Lung (tissue), 12 donors: ENCODE measurements around the gene HTRA3. TPM values are rescaled to one million over a fixed set of nuclear protein-coding genes. Genes with fewer than 3 reads are reported as not detected.

Experiments used
- ATAC-seq: fragments of 200-7000 bp; cut with Tn5 transposase; one replicate; pipeline ENCODE4 v1.9.1; 2020; ENCODE audit warnings: moderate number of reproducible peaks; ENCODE audit not compliant: insufficient read depth, low FRiP score
- DNase-seq, 3 donors: peaks; one replicate each; pipeline ENCODE4 v3.0.0-alpha.2; 2013 to 2017
- H3K27ac ChIP-seq, 2 donors: one replicate each; pipeline ENCODE4 v1.5.1; 2013; ENCODE audit warnings: mild to moderate bottlenecking in 2 of 2, moderate library complexity in 2 of 2, control low read depth in 1 of 2, inconsistent platforms in 1 of 2, low read depth in 1 of 2, low read length in 1 of 2
- H3K27me3 ChIP-seq, 3 donors: one replicate each; pipeline ENCODE4 v1.5.1; 2013; ENCODE audit warnings: low read length in 2 of 3; ENCODE audit not compliant: control insufficient read depth in 3 of 3, insufficient read depth in 3 of 3
- H3K36me3 ChIP-seq, 4 donors: one replicate each; pipeline ENCODE4 v1.5.1; 2013; ENCODE audit warnings: low read length in 4 of 4, mild to moderate bottlenecking in 1 of 4, moderate library complexity in 1 of 4; ENCODE audit not compliant: control insufficient read depth in 4 of 4, insufficient read depth in 4 of 4
- H3K4me1 ChIP-seq, 5 donors: one replicate each; pipeline ENCODE4 v1.5.1; 2013; ENCODE audit warnings: low read length in 5 of 5, mild to moderate bottlenecking in 2 of 5, moderate library complexity in 1 of 5; ENCODE audit not compliant: control insufficient read depth in 5 of 5, insufficient read depth in 5 of 5
- H3K4me3 ChIP-seq: one replicate; pipeline ENCODE4 v1.5.1; 2013; ENCODE audit warnings: mild to moderate bottlenecking, control low read depth, moderate library complexity
- H3K9ac ChIP-seq, 2 donors: one replicate each; pipeline ENCODE4 v1.5.1; 2013; ENCODE audit warnings: low read length in 2 of 2, control low read depth in 1 of 2; ENCODE audit not compliant: insufficient read depth in 1 of 2
- H3K9me3 ChIP-seq, 4 donors: one replicate each; pipeline ENCODE4 v1.5.1; 2013; ENCODE audit warnings: low read length in 3 of 4, mild to moderate bottlenecking in 1 of 4, moderate library complexity in 1 of 4; ENCODE audit not compliant: control insufficient read depth in 4 of 4, insufficient read depth in 3 of 4
- CTCF ChIP-seq: IDR thresholded peaks from 2 replicates; pipeline ENCODE4 v1.5.1; 2012; ENCODE audit warnings: mild to moderate bottlenecking; ENCODE audit errors: control extremely low read depth, extremely low read depth
- WGBS, 2 donors: extraction: QIAGEN DNeasy Blood & Tissue Kit; methylation state at CpG; one replicate each; pipeline ENCODE4 v1.1.7; 2013; 5-methylcytosine and 5-hydroxymethylcytosine counted together
- polyA plus RNA-seq, 2 donors: library from polyadenylated mRNA; stranded (reverse); fragments of 200-250 nt; gene quantifications; one replicate each; pipeline ENCODE4 v1.2.1, GENCODE V29; 2013
- total RNA-seq, 2 donors: library from RNA; depleted of rRNA in 1 of 2; stranded (reverse); fragments of >200 nt in 1 of 2; gene quantifications; one replicate each; pipeline ENCODE4 v1.2.1, GENCODE V29; 2014 to 2021
- donor health status: control.
- donor health status: control.
- donor health status: Bipolar disorder and iron deficiency.
- donor health status: healthy.
- donor health status: DM: yes; HTN: yes; CAD: no.

HTRA3 gene
- total and polyA plus RNA-seq, 4 donors = 9.5 to 23.5 (median 17.8) TPM

- ATAC-seq = no peak
- peaks cover 0 to 5% (median 2%) of the 10 kb centered on the region in 4 donors for H3K36me3 ChIP-seq
- no peaks in the 10 kb centered on the region for H3K27me3 ChIP-seq
- no peak overlapping the region for H3K9ac ChIP-seq
- H3K9me3 ChIP-seq = peaks cover 0 to 2% (median 0%) of the 10 kb centered on the region in 4 donors
- WGBS, 2 donors = 87 to 92% methylated on average over 7 to 8 of the region's 8 CpGs
- TF ChIP-seq CTCF = no peak
- no peak for DNase-seq
- no peaks in the 10 kb centered on the region for H3K4me1 ChIP-seq
- H3K27ac ChIP-seq = no peak overlapping the region
- H3K4me3 ChIP-seq = no peak overlapping the region
These were observed 23.0 kb downstream of the HTRA3 start for GRCh38 chr4:8292478-8293107.

GRCh38 chr4:8293131-8293975 lies 23.8 kb downstream of the HTRA3 start:
- Histone ChIP-seq H3K27ac (no peak overlapping the region), H3K36me3 (peaks cover 0 to 5% (median 2%) of the 10 kb centered on the region in 4 donors), H3K27me3 (no peaks in the 10 kb centered on the region), H3K4me3 (no peak overlapping the region), H3K9ac (no peak overlapping the region), H3K4me1 (no peaks in the 10 kb centered on the region), H3K9me3 (peaks cover 0 to 2% (median 0%) of the 10 kb centered on the region in 4 donors)
- WGBS, 2 donors = 85 to 94% methylated on average over 11 of the region's 11 CpGs
- no peak for TF ChIP-seq CTCF
- DNase-seq = no peak
- ATAC-seq = no peak

GRCh38 chr4:8294036-8294435 lies 24.5 kb downstream of the HTRA3 start:
- Histone ChIP-seq H3K27ac (no peak overlapping the region), H3K4me3 (no peak overlapping the region), H3K27me3 (no peaks in the 10 kb centered on the region), H3K9me3 (peaks cover 0 to 2% (median 0%) of the 10 kb centered on the region in 4 donors), H3K36me3 (peaks cover 0 to 5% (median 2%) of the 10 kb centered on the region in 4 donors), H3K4me1 (no peaks in the 10 kb centered on the region), H3K9ac (no peak overlapping the region)
- no peak for DNase-seq
- 82 to 97% methylated on average over 9 of the region's 9 CpGs for WGBS, 2 donors
- no peak for ATAC-seq
- TF ChIP-seq CTCF = no peak
